ENCODE measurements around the gene NQO2.

NQO2 gene

DNA sequence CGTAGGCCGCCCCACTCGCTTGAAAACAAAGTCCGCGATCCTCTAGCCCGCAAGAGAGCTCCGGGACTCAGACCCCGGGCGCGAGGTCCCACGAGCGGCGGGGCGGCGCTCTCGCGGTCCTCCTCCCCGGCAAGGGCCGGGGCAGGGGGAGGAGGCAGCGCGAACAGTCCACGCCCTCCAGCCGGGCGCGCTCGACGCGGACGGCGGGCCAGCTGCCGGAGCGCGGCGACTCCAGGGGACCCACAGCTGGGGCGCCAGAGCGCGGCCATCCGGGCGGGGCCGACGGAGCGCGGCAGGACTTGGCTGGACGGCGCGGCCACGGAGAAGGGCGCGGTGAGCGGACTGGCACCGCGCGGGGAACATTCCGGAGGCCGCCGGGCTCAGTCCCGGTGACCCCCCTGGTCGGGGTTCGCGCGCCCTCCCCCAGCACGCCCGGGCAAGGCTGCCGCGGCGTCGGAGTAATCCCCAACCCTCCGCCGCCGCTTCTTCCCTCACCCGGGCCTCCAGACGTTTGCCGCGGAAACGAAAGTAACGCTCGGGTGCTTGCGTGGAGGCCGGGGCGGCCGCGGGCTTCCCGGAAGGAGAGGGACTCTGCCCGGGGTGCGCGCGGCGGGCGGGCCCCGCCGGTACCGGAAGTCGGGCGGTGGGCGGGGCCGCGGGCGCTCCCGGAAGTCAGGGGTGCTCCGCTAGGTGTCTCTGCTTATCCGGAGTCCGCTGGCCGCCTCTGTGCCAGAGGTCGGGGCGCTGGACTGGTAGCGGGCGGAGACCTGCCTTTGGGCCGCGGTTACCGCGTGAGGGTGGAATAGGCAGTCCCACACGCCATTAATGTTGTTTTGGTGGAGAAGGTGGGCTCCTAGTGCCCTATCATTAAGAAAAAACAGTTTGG lies 68.9 kb downstream of the NQO2 start, which contains the start of gene RIPK1:
Gene RIPK1, plus strand, starts transcription at position 166 of the 886 bp plus-strand sequence. CDS start 8,330 bp downstream, outside the sequence.
- H3K4me1 ChIP-seq, result peaks cover 0 to 53% (median 31%) of the 10 kb centered on the region in 4 donors
- peak within 1 kb of the TSS; percentile 79 to 85 for H3K4me3 ChIP-seq
- peak; percentile 93 to 96 for DNase-seq
- intact Hi-C loops (cut with DNase I; ENCODE audit: low total_unique reads), result no loop called here
- TF ChIP-seq, protein P1, sequence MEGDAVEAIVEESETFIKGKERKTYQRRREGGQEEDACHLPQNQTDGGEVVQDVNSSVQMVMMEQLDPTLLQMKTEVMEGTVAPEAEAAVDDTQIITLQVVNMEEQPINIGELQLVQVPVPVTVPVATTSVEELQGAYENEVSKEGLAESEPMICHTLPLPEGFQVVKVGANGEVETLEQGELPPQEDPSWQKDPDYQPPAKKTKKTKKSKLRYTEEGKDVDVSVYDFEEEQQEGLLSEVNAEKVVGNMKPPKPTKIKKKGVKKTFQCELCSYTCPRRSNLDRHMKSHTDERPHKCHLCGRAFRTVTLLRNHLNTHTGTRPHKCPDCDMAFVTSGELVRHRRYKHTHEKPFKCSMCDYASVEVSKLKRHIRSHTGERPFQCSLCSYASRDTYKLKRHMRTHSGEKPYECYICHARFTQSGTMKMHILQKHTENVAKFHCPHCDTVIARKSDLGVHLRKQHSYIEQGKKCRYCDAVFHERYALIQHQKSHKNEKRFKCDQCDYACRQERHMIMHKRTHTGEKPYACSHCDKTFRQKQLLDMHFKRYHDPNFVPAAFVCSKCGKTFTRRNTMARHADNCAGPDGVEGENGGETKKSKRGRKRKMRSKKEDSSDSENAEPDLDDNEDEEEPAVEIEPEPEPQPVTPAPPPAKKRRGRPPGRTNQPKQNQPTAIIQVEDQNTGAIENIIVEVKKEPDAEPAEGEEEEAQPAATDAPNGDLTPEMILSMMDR (IDR thresholded peaks at IDR 0.05), result peak in 1 of 2 experiments; percentile 21
- no peaks in the 10 kb centered on the region for H3K27me3 ChIP-seq
- no peaks in the 10 kb centered on the region for H3K36me3 ChIP-seq
- H3K9me3 ChIP-seq, result no peaks in the 10 kb centered on the region
- peak within 1 kb of the TSS; percentile 98 for H3K27ac ChIP-seq

Measured in tibial artery (tissue), 4 donors.